Measurements from ENCODE around the gene HMG20B.
"Not testable (repeated sequence)": the region's sequence is repeated elsewhere in the genome, so short reads cannot be mapped to it uniquely, and the experiment has no call there.

- TF ChIP-seq CTCF, POLR2A (IDR thresholded peaks at IDR 0.05): not testable (repeated sequence)
Observed at GRCh38 chr19:3570042-3570441, 2.7 kb upstream of the HMG20B start.

Measured in esophagus squamous epithelium (tissue), 4 donors.